Vagina (tissue), 2 donors: Measurements from ENCODE around the gene SH2D3A. TPM values are rescaled to one million over a fixed set of nuclear protein-coding genes. Genes with fewer than 3 reads are reported as not detected.
"Not testable (repeated sequence)": the region's sequence is repeated elsewhere in the genome, so short reads cannot be mapped to it uniquely, and the experiment has no call there.

Source experiments
- DNase-seq, 2 donors: peaks; one replicate each; pipeline ENCODE4 v3.0.0-alpha.2; 2017; ENCODE audit errors: extremely low spot score in 2 of 2
- H3K27ac ChIP-seq: fragments of 200-600 bp; sonication (generic); one replicate; pipeline ENCODE4 v1.5.1; 2019
- H3K27me3 ChIP-seq: fragments of 200-600 bp; sonication (generic); one replicate; pipeline ENCODE4 v1.5.1; 2019
- H3K36me3 ChIP-seq, 2 donors: fragments of 200-600 bp; sonication (generic); one replicate each; pipeline ENCODE4 v1.5.1; 2017 to 2019
- H3K4me1 ChIP-seq: fragments of 200-600 bp; sonication (generic); one replicate; pipeline ENCODE4 v1.5.1; 2019
- H3K4me3 ChIP-seq, 2 donors: fragments of 200-600 bp; sonication (generic); 1 replicate in 1 of 2; 2 replicates in 1 of 2; pipeline ENCODE4 v1.5.1; 2016 to 2019
- H3K9me3 ChIP-seq: fragments of 200-600 bp; sonication (generic); one replicate; pipeline ENCODE4 v1.5.1; 2019
- POLR2A ChIP-seq, 2 donors: fragments of 450-650 bp; IDR thresholded peaks; one replicate each; pipeline ENCODE4 v1.6.1; 2017; ENCODE audit warnings: antibody characterized with exemption in 2 of 2, mild to moderate bottlenecking in 2 of 2, moderate library complexity in 2 of 2
- POLR2AphosphoS5 ChIP-seq, 2 donors: sonication (generic); formaldehyde crosslinking; IDR thresholded peaks; one replicate each; pipeline ENCODE4 v1.9.0; 2017; ENCODE audit warnings: antibody characterized with exemption in 2 of 2, mild to moderate bottlenecking in 2 of 2, low read depth in 1 of 2; ENCODE audit not compliant: insufficient read depth in 1 of 2
- intact Hi-C: fragments of 100-400 bp; cut with DNase I; formaldehyde crosslinking; loops from one replicate; pipeline ENCODE4 v1.15.1; 2023
- total RNA-seq: library from RNA; depleted of rRNA; stranded (reverse); fragments of >200 nt; gene quantifications from one replicate; pipeline ENCODE4 v1.2.3, GENCODE V29; 2016
- TF ChIP-seq, protein P1 (sequence below), 3 experiments: fragments of 450-650 bp in 2 of 3; fragments of 200-600 bp in 1 of 3; sonication (generic) in 1 of 3; IDR thresholded peaks; one replicate each; pipeline ENCODE4 v1.5.1; 2017 to 2019; ENCODE audit warnings: antibody characterized with exemption in 3 of 3, mild to moderate bottlenecking in 2 of 3, moderate library complexity in 2 of 3

The SH2D3A gene
- total RNA-seq, 1 donor from 2014 or later: 21.9 TPM

DNA sequence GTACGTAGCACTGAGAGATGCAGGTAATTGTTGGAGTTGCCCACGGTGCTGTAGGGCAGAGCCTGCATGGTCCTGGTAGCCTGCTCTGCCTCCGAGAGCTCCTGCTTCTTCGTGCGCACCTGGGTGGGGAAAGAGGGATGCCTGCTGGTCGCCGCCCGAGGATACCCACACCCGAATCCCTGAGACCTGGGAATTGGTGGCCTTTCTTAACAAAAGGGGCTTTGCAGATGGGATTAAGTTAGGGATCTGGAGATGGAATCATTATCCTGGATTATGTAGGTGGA, 56.2 kb downstream of the SH2D3A start:
- Histone ChIP-seq H3K27ac (no peak overlapping the region), H3K27me3 (no peaks in the 10 kb centered on the region), H3K4me3 (no peak overlapping the region), H3K36me3 (no peaks in the 10 kb centered on the region), H3K9me3 (no peaks in the 10 kb centered on the region), H3K4me1 (no peaks in the 10 kb centered on the region)
- TF ChIP-seq POLR2AphosphoS5 (IDR thresholded peaks at IDR 0.05; ENCODE audit: insufficient read depth in 1 of 2, low read depth in 1 of 2): no peak
- TF ChIP-seq POLR2A (IDR thresholded peaks at IDR 0.05): no peak
- TF ChIP-seq, protein P1, sequence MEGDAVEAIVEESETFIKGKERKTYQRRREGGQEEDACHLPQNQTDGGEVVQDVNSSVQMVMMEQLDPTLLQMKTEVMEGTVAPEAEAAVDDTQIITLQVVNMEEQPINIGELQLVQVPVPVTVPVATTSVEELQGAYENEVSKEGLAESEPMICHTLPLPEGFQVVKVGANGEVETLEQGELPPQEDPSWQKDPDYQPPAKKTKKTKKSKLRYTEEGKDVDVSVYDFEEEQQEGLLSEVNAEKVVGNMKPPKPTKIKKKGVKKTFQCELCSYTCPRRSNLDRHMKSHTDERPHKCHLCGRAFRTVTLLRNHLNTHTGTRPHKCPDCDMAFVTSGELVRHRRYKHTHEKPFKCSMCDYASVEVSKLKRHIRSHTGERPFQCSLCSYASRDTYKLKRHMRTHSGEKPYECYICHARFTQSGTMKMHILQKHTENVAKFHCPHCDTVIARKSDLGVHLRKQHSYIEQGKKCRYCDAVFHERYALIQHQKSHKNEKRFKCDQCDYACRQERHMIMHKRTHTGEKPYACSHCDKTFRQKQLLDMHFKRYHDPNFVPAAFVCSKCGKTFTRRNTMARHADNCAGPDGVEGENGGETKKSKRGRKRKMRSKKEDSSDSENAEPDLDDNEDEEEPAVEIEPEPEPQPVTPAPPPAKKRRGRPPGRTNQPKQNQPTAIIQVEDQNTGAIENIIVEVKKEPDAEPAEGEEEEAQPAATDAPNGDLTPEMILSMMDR (IDR thresholded peaks at IDR 0.05): no peak
- intact Hi-C loops: no loop called here
- no peak for DNase-seq

DNA sequence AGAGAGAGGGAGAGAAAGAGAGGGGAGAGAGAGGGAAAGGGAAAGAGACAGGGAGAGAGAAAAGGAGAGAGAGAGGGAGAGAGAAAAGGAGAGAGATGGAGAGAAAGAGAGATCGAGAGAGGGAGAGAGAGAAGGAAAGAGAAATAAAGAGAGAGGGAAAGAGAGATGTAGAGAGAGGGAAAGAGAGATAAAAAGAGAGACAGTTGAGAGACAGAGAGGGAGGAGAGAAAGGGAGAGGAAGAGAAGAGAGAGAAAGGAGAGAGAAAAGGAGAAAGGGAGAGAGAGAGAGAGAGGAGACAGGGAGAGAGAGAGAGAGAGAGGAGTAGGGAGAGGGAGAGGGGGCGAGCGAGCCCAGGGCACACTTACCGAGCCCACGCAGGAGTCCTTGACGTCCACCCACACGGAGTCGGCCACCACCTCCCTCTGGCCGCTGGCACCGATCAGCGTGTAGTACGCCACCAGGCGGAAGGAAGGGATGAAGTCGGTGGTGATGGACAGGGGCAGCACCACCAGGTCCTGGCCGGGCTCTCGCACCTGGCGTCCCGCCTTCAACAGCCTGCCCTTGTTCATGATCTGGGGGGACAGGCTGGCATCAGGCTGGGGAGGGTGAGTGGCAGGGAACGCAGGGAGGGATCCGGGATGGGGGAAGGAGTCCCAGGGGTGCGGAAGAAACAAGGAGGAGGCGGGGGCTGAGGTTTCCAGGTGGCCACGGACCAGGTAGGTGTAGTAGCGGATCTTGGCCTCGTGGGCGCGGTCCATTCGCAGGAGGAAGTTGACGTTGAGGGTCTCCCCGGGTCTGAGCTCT, 56.8 kb downstream of the SH2D3A start:
- intact Hi-C loops: no loop called here
- TF ChIP-seq POLR2AphosphoS5 (IDR thresholded peaks at IDR 0.05; ENCODE audit: insufficient read depth in 1 of 2, low read depth in 1 of 2) (no peak), POLR2A (IDR thresholded peaks at IDR 0.05) (no peak)
- TF ChIP-seq, protein P1 (IDR thresholded peaks at IDR 0.05): no peak
- DNase-seq: no peak
- Histone ChIP-seq H3K4me3 (no peak overlapping the region), H3K27me3 (no peaks in the 10 kb centered on the region), H3K27ac (no peak overlapping the region), H3K36me3 (no peaks in the 10 kb centered on the region), H3K4me1 (no peaks in the 10 kb centered on the region), H3K9me3 (no peaks in the 10 kb centered on the region)

DNA sequence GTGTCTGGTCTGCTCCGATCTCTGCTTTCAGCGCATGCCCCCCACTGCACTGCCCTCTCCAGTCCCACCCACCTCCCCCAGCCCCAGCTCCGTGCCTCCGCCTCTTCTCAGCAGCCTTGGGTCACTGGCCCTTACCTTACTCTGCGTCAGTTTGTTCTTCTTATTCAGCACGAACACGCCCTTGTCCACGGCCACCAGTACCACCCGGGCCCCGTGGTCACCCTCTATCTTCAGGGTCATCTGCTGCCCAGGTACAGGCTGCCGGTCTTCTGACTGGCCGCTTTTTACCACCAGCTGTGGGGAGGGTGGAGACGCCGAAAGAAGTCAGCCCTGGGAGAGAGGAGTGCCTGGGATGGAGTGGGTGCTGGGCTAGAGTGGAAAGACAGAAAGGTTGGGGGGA, 57.7 kb downstream of the SH2D3A start:
- Histone ChIP-seq H3K36me3 (no peaks in the 10 kb centered on the region), H3K4me1 (no peaks in the 10 kb centered on the region), H3K27me3 (no peaks in the 10 kb centered on the region), H3K4me3 (no peak overlapping the region), H3K27ac (no peak overlapping the region), H3K9me3 (no peaks in the 10 kb centered on the region)
- intact Hi-C loops: no loop called here
- no peak for DNase-seq
- no peak for TF ChIP-seq POLR2A (IDR thresholded peaks at IDR 0.05)
- TF ChIP-seq POLR2AphosphoS5 (IDR thresholded peaks at IDR 0.05; ENCODE audit: insufficient read depth in 1 of 2, low read depth in 1 of 2): no peak
- TF ChIP-seq, protein P1 (IDR thresholded peaks at IDR 0.05): no peak

DNA sequence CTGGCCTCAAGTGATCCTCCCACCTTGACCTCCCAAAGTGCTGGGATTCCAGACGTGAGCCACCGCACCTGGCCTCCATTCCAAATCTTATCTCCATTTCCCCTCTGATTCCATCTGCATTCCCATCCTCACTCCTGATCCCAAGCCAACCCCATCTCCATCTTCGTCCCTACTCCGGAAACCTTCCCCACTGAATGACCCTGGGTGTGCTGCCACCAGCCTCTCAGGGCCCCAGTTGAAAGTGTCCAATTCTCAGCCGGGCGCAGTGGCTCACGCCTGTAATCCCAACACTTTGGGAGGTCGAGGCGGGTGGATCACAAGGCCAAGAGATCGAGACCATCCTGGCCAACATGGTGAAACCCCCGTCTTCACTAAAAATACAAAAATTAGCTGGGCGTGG, 58.3 kb downstream of the SH2D3A start:
- H3K27me3 ChIP-seq: not testable (repeated sequence)

DNA sequence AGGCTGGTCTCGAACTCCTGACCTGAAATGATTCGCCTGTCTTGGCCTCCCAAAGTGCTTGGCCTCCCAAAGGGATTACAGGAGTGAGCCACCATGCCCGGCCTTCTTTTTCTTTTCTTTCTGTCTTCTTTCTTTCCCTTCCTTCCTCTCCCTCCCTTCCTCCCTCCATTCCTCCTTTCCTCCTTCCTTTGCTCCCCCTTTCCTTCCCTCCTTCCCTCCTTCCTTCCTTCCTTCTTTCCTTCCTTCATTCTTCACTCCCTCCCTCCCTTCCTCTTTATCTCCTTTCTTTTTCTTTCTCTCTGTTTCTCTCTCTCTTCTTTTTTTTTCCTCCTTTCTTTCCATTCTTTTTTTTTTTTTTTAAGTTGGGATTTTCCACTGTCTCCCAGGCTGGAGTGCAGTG, 58.9 kb downstream of the SH2D3A start:
- TF ChIP-seq POLR2AphosphoS5 (IDR thresholded peaks at IDR 0.05; ENCODE audit: insufficient read depth in 1 of 2, low read depth in 1 of 2) (no peak), POLR2A (IDR thresholded peaks at IDR 0.05) (no peak)
- TF ChIP-seq, protein P1 (IDR thresholded peaks at IDR 0.05): no peak
- Histone ChIP-seq H3K4me1 (no peaks in the 10 kb centered on the region), H3K9me3 (no peaks in the 10 kb centered on the region), H3K4me3 (no peak overlapping the region), H3K27me3 (no peaks in the 10 kb centered on the region), H3K36me3 (no peaks in the 10 kb centered on the region), H3K27ac (no peak overlapping the region)
- intact Hi-C loops: no loop called here
- DNase-seq: no peak

More for the DNA sequence above, 58.3 kb downstream of the SH2D3A start:
- H3K36me3 ChIP-seq, H3K4me3 ChIP-seq, intact Hi-C loops, H3K9me3 ChIP-seq, DNase-seq, H3K27ac ChIP-seq, H3K4me1 ChIP-seq: not testable (repeated sequence)
